VCaP (cell line): ENCODE results near the gene PDZK1IP1.

Source experiments
- H3K27ac ChIP-seq: fragments of 450-650 bp; 2 replicates; pipeline ENCODE4 v1.5.1; 2017
- CTCF ChIP-seq: fragments of 450-650 bp; conservative IDR thresholded peaks from 2 replicates; pipeline ENCODE4 v1.5.1; 2017; ENCODE audit warnings: mild to moderate bottlenecking, moderate library complexity

The PDZK1IP1 gene

DNA sequence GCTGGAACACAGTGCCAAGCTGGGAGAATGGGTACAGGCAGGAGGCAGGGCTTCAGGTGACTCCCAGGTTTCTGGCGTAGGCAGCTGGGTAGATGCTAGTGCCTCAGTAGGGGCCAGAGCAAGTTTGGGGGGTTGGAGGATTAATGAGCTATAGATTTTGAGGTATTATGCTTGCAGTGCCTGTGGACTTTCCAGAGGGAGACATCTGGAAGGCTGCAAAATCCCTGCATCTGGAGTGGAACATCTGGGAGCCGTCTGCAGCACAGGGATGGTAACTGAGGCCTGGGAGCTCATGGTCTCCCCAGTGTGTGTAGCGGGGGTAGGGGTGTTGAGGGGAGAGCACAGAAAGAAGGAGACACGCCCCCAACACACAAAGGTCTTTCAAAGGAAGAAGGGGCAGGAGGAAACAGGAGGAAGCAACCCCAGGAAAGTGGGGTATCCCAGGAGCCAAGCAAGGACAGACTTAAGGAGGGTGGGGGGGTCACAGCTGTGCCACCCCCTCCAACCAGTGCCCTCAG, 2.2 kb upstream of the PDZK1IP1 start:
- no peak overlapping the region; the same call in 1 of the 2 replicates for H3K27ac ChIP-seq
- TF ChIP-seq CTCF, result no peak

DNA sequence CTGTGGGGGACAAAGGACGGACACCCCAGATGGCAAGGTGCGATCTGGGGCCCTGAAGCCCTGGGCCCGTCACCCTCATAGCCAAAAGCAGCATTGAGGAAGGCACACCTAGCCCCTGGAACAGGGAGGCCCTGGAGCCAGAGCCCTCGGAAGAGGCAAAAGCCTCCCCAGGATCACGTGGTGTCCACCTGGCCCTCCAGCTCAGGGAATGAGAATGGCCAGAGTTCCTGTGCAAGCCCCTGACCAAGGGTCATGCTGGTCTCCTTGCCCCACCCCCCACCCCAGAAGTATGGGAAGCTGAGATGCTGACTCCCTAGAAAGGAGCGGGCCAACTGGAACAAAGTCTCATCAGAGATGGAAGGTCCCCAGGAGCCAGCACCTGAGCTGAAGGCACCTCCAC, 1.0 kb upstream of the PDZK1IP1 start:
- no peak for TF ChIP-seq CTCF

GRCh38 chr1:47190509-47190855, 646 bp upstream of the PDZK1IP1 start:
- no peak overlapping the region for H3K27ac ChIP-seq
- no peak for TF ChIP-seq CTCF

More for the DNA sequence above, 1.0 kb upstream of the PDZK1IP1 start:
- no peak overlapping the region for H3K27ac ChIP-seq

DNA sequence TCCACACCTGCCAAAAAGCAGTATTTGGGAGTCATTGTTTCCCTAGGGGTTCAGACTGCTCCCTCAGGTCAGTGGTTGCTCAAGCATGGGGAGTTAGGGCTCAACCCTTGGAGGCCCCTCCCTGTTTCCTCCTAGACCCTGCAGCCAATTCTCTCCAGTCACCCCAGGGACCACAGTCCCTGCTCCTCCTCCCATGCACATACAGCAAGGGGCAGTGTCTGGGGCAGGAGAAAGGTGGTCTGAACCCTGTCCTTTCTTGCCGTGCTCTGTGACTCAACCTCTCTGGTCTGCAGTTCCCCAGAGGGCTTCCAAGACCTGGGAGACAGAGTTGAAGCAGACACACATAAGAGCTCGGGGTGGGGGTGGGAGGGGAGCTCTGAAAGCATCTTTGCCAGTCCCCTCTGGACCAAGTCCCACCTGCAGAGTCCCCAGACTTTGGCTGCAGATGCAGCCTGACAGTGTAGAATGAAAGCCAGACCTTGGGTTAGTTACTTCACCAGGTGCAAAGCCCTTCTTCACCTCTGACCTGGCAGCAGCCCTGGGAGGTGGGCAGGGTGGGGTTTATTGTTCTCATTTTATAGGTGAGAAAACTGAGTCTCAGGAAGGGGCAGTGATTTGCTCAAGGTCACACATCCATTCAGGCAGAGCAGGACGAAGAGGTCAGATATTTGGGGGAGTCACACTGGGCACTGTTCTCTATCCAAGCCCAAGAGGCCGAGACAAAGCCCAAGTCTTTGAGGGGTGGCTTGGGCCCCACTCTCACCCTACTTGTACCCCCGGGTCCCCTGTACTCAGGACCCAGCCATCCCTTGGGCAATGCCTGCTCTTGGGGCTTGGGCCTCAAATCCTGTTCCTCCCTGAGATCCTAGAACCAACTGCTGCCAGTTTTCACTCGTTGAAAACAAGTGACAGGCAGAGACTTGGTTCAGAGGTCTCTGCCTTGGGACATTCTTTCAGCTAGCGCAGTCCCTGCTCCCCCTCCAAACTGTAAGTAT, 748 bp downstream of the PDZK1IP1 start:
- TF ChIP-seq CTCF, result no peak

GRCh38 chr1:47187926-47188250, 1.9 kb downstream of the PDZK1IP1 start:
- no peak overlapping the region for H3K27ac ChIP-seq
- no peak for TF ChIP-seq CTCF

More for the DNA sequence above, 748 bp downstream of the PDZK1IP1 start:
- no peak overlapping the region for H3K27ac ChIP-seq

DNA sequence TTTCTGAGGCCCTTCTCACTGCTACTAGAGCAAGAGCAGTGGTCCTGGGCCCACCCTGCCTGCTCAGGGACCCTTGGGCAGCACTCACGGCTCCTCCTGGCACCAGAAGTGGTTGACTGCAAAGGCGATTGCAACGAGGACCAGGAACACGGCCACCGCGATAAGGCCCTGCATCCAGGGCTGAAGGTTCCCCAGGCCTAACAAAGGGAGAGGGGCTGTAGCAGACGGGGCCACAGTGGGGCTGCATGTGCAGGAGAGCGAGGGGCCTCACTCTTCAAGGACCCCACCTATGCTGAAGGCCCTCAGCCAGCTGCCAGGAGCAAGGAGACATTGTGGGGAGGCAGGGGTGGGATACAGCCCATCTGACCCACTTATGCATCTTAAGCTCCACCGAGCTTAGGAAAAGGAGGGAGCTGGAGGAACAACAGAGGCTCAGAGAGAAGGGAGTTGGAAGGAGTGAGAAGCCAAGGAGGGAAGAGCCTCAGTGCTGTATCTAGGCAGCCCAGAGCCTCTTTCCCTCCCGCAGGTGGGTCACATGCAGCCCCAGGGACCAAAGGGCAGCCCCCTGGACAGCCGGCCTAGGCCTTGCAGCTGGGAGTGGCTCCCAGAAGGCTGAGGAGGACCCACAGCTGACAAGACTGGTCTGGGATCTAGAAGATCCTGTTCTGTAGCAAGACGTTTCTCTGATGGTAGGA, 2.5 kb downstream of the PDZK1IP1 start:
- H3K27ac ChIP-seq, result no peak overlapping the region
- no peak for TF ChIP-seq CTCF
